Fibroblast of pulmonary artery (primary cell): ENCODE data around the gene ZIK1.

ENCODE experiments used
- DNase-seq: peaks from one replicate; pipeline ENCODE4 v3.0.0-alpha.2; 2010; ENCODE audit warnings: low read depth
- H3K4me3 ChIP-seq: replicated peaks from 2 replicates; pipeline ENCODE4 v1.5.1; 2011; ENCODE audit warnings: low read depth, mild to moderate bottlenecking, control low read depth, low read length, moderate library complexity
- TF ChIP-seq, protein P1 (sequence below): IDR thresholded peaks from 2 replicates; pipeline ENCODE4 v1.5.1; 2011; ENCODE audit warnings: mild to moderate bottlenecking, control low read depth, low read length, inconsistent platforms; ENCODE audit errors: missing control alignments

ZIK1 gene

DNA sequence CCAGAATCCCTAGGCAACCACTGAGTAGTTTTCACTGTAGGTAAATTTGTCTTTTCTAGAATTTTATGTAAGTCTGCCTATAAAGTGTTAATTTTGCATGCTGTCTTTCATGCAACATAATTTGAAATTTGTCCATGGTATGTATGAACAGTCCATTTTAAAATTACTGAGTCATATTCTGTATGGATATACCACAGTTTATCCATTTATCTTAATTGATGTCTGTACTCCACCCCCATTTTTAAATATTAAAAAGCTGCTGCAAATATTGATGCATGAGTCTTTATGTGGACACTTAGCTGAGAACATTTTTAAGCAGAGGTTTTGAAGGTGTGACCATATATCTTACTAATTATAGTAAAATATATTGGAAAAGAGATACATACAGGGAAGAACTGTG lies 39.1 kb downstream of the ZIK1 start:
- H3K4me3 ChIP-seq: no peak overlapping the region
- DNase-seq: no peak
- TF ChIP-seq, protein P1, sequence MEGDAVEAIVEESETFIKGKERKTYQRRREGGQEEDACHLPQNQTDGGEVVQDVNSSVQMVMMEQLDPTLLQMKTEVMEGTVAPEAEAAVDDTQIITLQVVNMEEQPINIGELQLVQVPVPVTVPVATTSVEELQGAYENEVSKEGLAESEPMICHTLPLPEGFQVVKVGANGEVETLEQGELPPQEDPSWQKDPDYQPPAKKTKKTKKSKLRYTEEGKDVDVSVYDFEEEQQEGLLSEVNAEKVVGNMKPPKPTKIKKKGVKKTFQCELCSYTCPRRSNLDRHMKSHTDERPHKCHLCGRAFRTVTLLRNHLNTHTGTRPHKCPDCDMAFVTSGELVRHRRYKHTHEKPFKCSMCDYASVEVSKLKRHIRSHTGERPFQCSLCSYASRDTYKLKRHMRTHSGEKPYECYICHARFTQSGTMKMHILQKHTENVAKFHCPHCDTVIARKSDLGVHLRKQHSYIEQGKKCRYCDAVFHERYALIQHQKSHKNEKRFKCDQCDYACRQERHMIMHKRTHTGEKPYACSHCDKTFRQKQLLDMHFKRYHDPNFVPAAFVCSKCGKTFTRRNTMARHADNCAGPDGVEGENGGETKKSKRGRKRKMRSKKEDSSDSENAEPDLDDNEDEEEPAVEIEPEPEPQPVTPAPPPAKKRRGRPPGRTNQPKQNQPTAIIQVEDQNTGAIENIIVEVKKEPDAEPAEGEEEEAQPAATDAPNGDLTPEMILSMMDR: no peak

DNA sequence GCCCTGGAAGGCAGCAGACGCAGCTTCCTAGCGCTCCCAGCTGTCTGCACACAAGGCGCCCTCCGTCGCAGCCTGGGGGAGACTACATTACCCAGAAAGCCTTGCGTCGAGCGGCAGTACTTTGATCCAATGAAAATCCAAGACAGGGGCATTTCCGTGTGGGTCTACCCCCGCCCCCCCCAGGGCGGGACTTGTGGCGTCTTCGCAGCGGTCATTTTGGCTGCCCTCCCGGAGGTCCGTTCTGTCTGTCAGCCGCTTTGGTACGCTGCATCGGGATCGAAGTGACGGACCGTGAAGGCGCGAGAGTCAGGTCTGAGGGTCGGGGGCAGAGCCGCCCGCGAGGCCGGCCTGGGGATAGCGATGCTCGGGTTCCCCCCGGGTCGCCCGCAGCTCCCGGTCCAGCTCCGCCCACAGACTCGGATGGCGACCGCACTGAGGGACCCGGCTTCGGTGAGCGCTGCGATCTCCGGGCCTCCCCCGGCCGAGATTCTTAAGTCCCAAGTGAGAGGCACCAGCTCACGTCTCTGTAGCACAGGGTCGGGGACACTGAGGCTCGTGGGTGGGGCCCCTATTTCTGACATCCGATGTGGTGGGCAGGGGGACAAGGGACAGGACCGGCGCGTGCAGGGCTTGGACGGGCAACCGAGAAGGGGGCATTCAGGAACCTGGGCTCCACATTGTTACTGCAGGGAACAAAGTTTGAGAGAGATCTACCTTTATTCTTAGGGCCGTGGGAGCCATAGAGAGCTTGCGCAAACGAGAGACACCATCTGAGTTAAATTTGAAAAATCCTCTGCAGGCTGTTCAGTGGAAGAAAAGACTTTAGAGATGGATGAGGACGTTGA lies 49.3 kb downstream of the ZIK1 start, which contains the start of gene ZNF211:
ZNF211 (plus strand) TSS at position 182 of the 845 bp plus-strand sequence; CDS start at position 361, 179 bp downstream.
- DNase-seq: peak; percentile 95
- H3K4me3 ChIP-seq: peak within 1 kb of the TSS; percentile 88
- TF ChIP-seq, protein P1: no peak

DNA sequence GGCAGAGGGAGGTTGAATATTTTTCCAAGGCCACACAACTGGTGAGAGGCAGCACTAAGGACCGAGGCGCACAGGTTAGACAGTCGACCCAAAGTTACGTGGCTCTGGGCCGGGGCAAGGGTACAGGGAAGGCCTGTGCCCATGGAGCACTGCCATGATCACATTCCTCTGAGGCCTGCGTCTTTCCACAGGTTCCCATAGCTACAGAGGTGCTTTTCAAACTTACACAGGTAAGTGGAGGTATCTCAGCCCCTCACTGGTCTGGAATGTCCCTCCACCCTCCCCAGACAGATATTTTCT lies 49.8 kb downstream of the ZIK1 start:
- no peak for DNase-seq
- peak overlapping the region; percentile 88 for H3K4me3 ChIP-seq
- TF ChIP-seq, protein P1: no peak

DNA sequence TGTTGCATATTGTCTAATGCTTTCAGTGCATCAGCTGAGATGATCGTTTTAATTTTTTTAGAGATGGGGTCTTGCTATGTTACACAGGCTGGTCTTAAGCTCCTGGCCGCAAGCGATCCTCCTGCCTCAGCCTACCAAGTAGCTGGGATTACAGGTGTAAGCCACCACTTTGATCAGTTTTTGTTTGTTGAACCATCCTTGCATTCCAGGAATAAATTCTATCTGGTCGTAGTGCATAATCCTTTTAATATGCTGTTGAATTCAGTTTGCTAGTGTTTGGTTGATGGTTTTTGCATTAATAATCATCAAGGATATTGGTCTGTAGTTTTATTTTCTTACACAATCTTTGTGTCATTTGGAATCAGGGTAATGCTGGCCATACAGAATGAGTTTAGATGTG lies 53.4 kb downstream of the ZIK1 start:
- H3K4me3 ChIP-seq: no peak overlapping the region
- TF ChIP-seq, protein P1: no peak
- no peak for DNase-seq

DNA sequence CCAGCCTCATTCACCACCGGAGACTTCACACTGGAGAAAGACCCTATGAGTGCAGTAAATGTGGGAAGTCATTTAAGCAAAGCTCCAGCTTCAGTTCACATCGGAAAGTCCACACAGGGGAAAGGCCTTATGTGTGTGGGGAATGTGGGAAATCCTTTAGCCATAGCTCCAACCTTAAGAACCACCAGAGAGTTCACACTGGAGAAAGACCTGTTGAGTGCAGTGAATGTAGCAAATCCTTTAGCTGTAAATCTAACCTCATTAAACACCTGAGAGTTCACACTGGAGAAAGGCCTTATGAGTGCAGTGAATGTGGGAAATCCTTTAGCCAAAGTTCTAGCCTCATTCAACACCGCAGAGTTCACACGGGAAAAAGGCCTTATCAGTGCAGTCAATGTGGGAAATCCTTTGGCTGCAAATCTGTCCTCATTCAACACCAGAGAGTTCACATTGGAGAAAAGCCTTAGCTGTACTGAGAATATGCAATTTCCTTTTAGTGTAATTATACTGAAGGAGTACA lies 57.8 kb downstream of the ZIK1 start:
- TF ChIP-seq, protein P1: no peak
- DNase-seq: no peak
- no peak overlapping the region for H3K4me3 ChIP-seq

DNA sequence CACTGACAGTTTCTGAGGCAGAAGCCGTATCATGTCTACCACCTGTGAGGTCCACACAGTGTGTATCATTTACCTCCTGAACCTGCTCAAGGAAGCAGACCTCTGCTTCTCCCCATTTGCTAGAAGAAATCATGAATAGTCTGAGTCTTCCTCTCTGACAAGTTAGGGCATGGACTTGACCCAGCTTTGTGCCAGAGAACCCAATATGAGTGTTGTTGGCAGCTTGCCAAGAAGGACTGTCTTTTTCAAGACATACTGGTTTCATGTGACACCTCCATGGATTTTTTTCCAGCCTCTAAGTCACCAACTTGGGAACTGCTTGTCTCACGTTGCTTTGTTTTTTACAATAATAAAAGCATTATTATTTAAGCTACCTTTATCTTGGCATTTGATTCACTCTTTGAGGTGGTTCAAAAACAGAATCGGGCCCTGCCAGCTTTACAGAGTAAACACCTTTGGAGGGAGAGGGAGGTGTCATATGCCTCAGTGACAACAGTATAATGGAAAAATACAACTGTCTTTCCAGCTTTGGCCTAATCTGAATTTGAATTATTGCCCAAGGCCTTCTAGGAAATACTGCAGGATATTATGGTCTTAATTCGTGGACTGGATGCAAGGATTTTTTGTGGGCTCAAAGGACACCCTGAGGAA lies 58.6 kb downstream of the ZIK1 start:
- no peak for DNase-seq
- TF ChIP-seq, protein P1: no peak
- no peak overlapping the region for H3K4me3 ChIP-seq
